Neural progenitor cell (in vitro differentiated cells): ENCODE results near the gene DELE1.

Source experiments
- EZH2phosphoT487 ChIP-seq: fragments of 200-600 bp; sonication (generic); IDR thresholded peaks from 2 replicates; pipeline ENCODE4 v1.6.1; 2017; ENCODE audit warnings: antibody characterized with exemption
- TF ChIP-seq, protein P1 (sequence below): fragments of 200-600 bp; sonication (generic); IDR thresholded peaks from 2 replicates; pipeline ENCODE4 v1.5.1; 2017; ENCODE audit warnings: antibody characterized with exemption, mild to moderate bottlenecking

DNA sequence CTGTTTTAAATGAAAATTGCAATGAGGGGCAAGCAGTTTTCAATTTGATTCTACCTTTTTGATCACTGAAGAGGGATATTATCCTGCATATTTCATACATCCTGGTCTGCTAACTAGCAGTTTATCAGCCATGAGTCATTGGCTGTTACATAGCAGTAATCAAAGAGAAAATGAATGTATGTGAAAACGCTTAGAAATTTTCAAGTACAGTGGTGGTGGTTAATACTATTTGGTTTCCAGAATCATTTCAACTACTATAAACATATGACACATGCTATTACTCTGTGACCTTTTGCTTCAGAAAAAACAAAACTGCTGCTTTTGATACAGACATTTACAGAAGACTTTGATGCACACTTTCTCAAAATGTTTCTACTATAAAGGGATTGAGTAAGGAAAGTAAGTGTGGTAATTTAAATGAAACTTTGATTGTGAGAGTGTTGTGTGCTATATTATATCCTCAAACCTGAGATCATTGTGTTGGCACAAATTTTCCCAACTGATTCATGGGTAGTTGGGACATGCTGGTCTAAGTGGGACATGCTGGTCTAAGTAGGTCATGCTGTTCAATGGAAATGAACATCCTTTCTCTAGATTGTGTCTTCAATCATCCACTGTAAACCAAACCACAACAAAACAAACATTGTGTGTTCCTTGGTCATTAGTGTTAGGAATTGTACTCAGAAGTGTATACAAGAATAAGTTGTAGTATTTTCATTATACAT lies 50.4 kb downstream of the DELE1 start:
- TF ChIP-seq, protein P1, sequence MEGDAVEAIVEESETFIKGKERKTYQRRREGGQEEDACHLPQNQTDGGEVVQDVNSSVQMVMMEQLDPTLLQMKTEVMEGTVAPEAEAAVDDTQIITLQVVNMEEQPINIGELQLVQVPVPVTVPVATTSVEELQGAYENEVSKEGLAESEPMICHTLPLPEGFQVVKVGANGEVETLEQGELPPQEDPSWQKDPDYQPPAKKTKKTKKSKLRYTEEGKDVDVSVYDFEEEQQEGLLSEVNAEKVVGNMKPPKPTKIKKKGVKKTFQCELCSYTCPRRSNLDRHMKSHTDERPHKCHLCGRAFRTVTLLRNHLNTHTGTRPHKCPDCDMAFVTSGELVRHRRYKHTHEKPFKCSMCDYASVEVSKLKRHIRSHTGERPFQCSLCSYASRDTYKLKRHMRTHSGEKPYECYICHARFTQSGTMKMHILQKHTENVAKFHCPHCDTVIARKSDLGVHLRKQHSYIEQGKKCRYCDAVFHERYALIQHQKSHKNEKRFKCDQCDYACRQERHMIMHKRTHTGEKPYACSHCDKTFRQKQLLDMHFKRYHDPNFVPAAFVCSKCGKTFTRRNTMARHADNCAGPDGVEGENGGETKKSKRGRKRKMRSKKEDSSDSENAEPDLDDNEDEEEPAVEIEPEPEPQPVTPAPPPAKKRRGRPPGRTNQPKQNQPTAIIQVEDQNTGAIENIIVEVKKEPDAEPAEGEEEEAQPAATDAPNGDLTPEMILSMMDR, result no peak
- no peak for TF ChIP-seq EZH2phosphoT487
